GM18517 (cell line): ENCODE measurements around the gene CHRDL2.
"Not testable (repeated sequence)": the region's sequence is repeated elsewhere in the genome, so short reads cannot be mapped to it uniquely, and the experiment has no call there.

Experiments
- ATAC-seq: cut with Tn5 transposase; IDR thresholded peaks from one replicate; pipeline ENCODE4 v1.9.1; 2021; ENCODE audit warnings: mild to moderate bottlenecking, moderate library complexity; ENCODE audit not compliant: unreplicated experiment

The CHRDL2 gene, protein sequence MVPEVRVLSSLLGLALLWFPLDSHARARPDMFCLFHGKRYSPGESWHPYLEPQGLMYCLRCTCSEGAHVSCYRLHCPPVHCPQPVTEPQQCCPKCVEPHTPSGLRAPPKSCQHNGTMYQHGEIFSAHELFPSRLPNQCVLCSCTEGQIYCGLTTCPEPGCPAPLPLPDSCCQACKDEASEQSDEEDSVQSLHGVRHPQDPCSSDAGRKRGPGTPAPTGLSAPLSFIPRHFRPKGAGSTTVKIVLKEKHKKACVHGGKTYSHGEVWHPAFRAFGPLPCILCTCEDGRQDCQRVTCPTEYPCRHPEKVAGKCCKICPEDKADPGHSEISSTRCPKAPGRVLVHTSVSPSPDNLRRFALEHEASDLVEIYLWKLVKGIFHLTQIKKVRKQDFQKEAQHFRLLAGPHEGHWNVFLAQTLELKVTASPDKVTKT

DNA sequence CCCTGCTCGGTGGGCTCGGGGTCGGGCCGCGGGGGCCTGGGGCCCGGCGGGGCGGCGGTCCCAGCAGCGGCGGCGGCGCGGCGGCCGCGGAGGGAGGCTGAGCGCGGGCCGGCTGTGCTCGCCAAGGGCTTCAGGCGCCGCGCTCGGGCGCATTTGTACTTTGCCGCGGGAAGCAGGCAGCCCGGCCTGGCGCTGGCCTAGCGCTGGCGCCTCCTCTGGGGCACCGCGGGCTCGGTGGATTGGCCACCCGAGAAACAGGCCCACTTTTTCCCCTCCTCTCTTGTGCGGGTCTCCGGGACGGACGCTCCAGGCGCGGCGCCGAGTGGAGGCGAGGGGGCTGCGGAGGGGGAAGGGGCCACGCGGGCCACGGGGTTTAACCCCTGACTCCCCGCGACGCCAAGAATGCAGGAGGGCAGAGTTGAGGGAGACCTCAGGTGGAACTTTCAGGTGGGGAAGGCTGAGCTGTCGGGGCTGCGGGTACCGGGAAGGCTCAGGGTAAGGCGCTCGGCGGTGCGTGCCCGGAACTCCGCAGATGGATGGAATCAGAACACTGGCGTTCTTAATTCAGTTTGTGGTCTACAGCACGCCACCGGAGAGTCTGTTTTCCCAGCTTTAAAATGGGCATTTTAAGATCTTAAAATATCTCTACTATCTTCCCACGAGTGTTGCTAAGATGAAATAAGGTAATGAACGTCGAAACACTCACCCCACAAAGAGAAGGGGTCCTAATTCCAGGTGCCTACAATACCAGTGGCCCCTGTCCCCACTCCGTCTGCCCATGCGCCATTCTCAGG, at the start of gene CHRDL2:
TSS of gene CHRDL2 (minus strand) at position 126 of the 794 bp plus-strand sequence. CDS start 538 bp downstream, outside the sequence.
- ATAC-seq = no peak

DNA sequence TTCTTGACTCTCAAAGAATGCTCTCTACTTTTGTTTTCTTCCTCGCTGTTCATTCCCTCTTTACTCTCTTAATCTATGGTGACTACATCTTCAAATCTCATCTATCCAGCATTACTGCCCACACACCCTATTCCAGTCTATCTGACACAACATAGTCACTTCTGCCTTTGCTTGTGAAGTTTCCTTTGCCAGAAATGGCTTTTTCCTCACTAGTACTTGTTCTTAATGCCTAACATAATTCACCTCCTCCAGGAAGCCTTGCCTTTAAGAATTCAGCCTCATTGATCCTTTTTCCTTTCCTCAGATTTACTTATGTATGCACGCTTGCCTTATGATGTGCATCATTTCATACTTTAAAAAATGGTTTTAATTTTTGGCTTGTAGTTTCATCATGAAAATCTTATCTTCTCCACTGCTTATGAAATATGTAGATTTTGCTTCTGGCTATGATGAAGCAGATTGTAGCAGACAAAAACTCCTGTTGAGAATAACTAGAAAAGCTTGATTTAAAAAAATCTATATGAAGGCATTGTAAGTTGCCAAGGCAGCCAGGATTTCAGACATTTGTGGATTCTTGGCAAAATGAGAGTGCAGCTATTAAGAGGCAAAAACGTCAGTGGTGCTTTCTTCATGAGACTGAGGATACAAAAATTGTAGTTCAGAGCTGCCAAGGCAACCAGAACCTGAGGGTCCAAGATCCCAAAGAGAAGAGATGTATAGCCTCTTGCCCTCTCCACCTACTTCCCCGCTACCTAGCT, 49.2 kb upstream of the CHRDL2 start:
- no peak for ATAC-seq

DNA sequence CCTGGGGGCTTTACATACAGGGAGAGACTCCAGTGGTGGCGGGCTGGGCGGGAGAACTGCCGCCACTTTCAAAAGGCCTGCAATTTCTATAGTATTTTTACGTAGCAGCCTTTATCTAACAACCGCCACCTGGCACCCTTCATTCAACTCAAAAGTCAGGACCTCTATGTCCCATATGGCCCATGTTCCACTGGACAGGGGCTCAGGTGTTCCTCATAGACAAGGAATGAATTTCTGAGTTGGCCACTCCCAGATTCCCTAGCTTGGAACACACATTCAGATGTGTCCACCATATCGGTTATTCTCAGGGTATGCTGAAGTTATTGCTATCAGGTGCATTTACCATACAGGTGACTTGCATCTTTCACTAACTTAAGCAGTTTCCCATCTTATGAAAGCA, 47.4 kb upstream of the CHRDL2 start:
- no peak for ATAC-seq

DNA sequence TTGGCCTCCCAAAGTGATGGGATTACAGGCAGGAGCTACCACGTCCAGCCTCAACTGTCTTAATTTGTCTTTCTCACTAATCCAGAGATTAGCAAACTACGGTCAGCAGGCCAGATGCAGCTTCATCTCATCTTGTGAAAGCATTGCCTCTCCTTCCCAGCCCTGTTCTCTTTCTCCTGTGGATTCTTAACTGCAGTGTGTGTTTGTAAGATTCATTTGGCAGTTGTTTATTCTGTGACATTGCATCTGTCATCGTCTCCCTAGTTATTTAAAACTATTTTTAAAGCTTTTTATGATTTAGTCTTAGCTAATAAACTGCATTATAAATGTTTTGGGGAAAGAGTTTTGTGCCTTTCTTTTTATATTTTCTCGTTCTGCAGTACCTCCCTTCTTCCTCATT, 46.7 kb upstream of the CHRDL2 start:
- ATAC-seq = no peak

DNA sequence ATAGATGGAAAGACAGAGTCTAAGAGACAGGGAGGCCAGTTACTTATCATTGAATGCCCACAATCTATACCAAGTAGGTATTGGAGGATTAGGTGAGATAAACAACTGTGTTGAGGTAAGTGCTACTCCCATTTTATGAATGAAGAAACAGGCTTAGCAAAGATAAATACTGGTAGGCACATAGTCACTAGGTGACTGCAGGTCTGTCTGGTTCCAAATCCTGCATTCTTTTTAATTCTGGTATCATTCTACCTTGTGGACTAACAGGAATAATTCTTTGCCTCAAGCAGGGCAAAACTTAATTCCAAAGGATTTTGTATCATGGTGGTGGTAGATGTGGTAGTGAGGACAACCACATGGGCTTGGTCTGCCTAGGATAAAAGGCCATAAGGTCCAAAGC, 45.8 kb upstream of the CHRDL2 start:
- no peak for ATAC-seq

DNA sequence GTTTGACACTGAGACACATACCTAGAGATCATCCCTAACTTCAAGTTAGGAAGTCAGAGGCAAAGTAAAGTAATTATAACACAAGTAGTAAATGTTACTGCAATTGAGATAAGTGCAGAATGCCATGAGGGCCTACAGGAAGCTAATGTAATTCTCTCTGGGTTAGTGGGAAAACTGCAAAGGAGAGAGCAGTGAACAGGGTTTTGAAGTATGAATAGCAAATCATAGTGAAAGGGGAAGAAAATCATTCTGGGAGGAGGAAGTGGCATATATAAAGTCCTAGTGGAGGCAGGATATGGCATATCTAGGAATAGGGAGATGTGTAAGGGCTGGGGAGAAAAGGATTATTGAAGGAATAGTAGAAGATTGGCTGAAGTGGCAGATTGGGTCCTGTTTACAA, 45.3 kb upstream of the CHRDL2 start:
- no peak for ATAC-seq

DNA sequence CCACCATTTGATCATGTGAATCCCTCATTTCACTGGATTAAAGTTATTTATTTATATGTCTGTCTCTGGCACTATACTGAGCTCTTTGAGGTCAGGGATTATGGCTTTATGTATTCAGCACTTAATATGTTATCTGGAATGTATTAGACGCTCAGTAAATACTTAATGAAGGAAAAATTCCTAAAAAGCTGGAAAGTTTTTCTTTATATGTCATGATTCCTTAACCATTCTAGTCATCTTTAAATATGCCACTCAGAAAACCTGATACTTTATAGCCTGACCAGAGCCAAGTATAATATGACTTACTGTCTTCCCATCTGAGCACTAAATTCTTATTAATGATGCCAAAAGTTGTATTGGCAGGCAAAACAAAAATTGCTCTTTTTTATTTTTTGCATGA, 44.5 kb upstream of the CHRDL2 start:
- ATAC-seq = no peak

DNA sequence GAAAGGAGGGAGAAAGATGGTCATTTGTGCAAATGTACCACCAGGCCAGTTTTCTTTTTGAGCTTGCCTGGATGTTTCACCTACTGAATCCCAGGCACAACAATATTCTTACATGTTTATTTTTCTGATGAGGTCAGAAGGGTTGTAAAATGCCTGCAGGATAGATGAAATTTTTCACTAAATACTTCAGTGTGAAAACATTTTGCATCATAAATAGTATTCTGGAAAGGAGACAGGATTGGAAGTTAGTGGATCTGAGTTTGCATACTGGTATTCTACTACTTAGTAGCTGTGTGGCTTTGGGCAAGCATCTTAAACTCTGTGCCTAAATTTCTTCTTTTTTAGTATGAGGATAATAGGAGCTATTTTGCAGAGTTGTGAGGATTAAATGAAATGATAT, 42.2 kb upstream of the CHRDL2 start:
- no peak for ATAC-seq

DNA sequence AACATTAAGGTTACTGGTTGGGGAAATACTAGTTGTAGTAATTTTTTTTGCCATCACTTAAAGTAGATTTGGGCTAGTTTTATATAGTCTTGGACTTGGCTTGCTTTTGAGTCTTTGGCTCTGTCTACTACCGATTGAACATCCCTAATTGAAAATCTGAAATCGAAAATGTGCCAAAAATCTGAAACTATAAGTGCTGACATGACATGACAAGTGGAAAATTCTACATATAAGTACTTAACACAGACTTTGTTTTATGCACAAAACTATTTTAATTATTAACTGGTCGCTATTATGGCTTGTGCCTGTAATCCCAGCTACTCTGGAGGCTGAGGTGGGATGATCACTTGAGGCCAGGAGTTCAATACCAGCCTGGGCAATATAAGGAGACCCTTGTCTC, 39.9 kb upstream of the CHRDL2 start:
- no peak for ATAC-seq

DNA sequence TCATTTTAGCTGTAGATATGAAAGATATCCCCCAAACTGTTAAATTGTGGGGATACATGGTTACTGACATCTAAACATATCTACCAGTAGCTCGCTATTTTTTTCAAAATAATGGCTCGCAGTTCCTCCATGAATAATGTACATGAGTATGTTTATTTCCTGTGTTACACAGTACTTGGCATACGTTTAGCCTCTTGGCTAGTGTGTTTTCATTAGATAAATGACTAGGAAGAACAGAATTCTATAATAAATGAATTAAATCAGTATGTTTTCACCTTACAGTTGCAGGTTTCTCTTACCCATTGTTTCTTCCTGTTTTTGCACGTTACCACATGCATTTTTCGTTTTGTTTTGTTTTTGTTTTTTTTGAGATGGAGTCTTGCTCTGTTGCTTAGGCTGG, 39.2 kb upstream of the CHRDL2 start:
- no peak for ATAC-seq

DNA sequence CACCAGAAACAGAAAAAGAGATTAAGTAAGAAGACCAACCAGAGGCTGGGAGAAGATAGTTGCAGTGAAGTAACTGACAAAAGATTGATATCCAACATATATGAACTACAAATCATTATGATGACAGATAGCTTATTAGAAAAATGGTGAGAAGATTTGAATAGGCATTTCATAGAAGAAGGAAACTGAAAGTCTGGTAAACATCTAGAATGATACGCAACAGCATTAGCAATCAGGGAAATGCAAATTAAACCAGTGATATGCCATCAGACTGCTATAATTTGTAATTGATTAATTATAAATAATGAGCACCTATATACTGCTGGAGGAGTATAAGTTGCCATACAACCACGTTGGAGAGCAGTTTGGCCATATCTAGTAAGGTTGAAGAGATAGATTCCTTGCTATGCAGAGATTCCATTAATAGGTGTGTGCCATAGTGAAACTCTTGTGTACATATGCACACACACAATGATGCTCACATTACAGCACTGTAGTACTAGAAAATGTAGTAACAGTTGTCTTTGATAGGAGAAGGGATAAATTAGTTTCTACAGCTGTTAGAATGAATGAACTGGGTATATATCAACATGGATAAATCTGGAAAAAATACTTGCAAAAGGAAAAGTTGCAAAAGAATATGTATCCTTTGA, 38.0 kb upstream of the CHRDL2 start:
- no peak for ATAC-seq

DNA sequence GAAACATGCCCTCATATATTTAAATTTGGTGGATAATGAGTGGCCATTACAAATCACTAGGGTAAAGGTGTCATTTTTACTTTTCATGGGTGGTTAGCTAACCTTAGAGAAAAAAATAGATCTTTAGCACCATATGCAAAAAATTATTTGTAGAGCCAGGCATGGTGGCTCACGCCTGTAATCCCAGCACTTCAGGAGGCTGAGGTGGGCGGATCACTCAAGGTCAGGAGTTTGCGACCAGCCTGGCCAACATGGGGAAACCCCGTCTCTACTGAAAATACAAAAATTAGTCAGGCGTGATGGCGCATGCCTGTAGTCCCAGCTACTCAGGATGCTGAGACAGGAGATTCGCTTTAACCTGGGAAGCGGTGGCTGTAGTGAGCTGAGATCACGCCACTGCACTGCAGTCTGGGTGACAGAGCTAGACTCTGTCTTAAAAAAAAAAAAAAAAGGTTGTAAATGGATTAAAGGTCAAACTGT, 37.0 kb upstream of the CHRDL2 start:
- peak; percentile 58 for ATAC-seq

DNA sequence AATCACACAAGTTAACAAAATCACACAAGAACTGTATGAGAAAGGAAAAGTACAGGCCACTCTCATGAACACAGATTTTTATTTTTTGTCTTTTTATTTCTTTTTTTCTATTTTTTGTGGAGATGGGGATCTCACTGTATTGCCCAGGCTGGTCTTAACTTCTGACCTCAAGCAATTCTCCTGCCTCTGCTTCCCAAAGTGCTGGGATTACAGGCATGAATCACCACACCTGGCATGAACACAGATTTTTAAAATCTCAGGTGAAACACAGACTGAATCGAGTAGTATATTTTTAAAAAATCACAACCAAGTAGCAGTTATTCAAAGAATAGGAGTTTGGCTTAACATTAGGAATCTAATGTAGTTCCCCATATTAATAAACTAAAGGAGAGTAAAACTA, 35.7 kb upstream of the CHRDL2 start:
- ATAC-seq = no peak

DNA sequence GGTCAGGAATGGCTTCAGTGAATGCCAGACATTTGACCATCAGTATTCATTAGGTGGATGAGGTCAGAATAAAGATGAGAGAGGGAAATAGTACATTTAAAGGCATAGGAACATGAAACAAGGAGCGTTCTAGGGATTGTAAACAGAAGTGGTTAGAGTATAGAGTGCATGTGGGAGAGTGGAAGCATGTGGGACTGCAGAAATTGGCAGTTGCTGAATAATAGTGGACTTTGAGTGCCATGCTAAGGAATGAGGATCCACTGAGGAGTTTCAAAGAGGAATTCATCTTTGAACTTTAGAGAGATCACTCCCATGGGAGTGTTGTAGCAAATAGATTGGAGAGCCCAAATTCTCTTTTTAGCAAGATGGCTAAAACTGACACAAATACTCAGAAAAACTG, 25.3 kb upstream of the CHRDL2 start:
- no peak for ATAC-seq

DNA sequence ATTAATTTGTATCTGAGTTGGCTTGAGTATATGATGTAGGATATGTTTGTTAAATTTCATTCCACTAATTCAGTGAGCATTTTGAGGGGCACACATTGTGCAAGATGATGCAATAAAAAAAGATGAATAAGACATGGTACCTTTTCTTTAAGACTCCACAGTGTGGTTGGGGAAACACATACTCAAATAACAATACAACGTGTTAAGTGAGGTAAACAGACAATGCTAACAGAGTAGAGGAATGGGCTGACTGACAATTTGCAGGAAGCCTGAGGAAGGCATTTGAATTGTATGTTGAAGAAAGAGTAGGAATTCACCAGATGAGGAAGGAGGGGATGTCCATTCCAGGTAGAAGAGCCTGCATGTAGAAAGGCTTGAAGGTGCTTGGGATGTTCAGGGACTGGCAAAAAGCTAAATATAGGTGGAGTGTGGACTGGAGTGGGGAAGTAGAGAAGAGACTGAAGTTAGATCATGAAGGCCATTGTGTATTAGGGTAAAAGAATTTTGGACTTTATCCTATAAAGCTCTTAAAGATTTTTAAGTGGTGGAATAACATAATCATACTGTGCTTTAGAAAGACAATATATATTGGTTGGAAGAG, 24.3 kb upstream of the CHRDL2 start:
- ATAC-seq = no peak

DNA sequence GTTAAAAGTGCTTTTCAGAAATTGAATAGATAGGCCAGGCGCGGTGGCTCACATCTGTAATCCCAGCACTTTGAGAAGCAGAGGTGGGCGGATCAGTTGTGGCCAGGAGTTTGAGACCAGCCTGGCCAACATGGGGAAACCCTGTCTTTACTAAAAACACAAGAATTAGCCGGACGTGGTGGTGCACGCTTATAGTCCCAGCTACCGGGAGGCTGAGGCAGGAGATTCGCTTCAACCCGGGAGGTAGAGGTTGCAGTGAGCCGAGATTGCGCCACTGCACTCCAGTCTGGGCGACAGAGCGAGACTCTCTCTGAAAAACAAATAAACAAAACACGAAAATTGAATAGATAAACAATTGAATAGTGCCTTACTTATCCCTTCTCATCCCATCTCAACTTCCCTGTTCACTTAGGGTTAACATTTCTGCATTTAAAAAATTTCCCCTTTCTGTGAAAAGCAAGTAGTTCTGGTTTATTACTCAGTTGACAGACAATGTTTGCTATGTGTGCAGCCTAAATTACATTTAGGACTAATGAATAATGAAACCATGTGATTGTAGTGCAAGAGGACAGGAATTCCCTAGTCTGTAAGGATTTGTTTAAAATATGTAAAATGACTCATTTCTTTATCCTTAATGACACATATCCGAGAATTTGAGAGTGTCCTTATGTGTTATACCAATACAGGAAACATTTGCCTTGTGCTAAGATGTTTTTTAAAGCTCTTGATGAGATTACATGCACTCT, 23.5 kb upstream of the CHRDL2 start:
- no peak for ATAC-seq

DNA sequence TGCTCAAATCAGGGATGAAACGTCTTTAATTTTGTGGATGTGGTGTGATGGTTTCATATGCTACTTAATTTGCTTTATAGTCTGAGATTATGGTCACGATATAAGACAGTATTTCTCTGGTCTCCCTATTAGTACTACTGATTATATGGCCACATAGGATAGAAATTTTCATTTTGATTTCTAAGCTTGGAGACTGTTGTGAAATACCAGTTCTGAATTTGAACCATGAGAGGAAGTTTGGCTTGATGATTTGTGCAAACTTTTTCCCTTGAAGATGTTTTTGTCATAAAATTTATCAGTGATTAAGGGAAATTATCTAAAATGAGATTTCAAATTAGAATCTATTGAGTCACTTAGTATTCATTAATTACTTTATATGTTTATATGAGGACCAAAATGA, 20.1 kb upstream of the CHRDL2 start:
- no peak for ATAC-seq

DNA sequence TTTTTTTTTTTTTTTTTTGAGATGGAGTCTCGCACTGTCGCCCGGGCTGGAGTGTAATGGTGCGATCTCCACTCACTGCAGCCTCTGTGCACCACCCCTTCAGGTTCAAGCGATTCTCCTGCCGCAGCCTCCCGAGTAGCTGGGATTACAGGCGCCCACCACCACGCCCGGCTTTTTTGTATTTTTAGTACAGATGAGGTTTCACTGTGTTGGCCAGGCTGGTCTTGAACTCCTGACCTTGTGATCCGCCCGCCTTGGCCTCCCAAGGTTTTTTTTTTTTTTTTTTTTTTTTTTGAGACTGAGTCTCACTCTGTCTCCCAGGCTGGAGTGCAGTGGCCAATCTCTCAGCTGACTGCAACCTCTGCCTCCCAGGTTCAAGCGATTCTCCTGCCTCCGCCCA, 19.4 kb upstream of the CHRDL2 start:
- ATAC-seq = not testable (repeated sequence)

DNA sequence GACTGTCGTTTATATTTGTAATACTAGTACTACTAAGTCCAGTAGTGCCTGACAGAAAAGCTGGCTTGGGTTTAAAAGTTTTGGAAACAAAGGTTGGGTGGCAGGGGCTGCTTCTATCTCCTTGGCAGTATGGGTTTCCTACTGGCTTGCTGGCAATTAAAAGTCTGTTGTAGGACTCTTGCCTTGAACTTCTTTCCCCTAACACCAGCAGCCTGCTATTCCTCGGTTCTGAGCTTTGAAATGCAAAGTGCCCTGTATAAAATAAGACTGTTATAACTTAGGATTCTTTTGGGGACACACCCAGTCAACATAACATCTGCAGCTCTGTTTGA, 18.7 kb upstream of the CHRDL2 start:
- no peak for ATAC-seq
